Vagina (tissue), 2 donors: ENCODE results near the gene CDC34.

ENCODE experiments used
- POLR2A ChIP-seq, 2 donors: fragments of 450-650 bp; IDR thresholded peaks; one replicate each; pipeline ENCODE4 v1.6.1; 2017; ENCODE audit warnings: antibody characterized with exemption in 2 of 2, mild to moderate bottlenecking in 2 of 2, moderate library complexity in 2 of 2
- TF ChIP-seq, protein P1 (sequence below), 3 experiments: fragments of 450-650 bp in 2 of 3; fragments of 200-600 bp in 1 of 3; sonication (generic) in 1 of 3; IDR thresholded peaks; one replicate each; pipeline ENCODE4 v1.5.1; 2017 to 2019; ENCODE audit warnings: antibody characterized with exemption in 3 of 3, mild to moderate bottlenecking in 2 of 3, moderate library complexity in 2 of 3

DNA sequence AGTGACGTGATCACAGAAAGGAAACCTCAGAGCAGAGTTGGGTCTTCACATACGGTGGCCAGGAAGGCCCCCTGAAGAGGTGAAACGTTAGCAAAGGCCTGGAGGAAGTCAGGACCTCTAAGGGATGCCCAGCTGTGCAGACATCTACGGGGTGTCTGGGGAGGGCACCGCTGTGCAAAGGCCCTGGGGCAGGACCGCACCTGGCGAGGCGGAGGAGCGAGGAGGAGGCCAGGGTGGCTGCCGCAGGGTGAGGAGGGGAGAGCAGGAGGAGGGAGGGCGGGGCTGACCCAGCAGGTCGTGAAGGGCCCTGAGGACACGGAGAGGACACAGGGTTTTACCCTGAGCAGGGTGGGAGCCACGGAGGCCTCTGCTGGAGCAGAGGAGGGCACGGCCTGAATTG is 47.1 kb upstream of the CDC34 start:
- TF ChIP-seq, protein P1, sequence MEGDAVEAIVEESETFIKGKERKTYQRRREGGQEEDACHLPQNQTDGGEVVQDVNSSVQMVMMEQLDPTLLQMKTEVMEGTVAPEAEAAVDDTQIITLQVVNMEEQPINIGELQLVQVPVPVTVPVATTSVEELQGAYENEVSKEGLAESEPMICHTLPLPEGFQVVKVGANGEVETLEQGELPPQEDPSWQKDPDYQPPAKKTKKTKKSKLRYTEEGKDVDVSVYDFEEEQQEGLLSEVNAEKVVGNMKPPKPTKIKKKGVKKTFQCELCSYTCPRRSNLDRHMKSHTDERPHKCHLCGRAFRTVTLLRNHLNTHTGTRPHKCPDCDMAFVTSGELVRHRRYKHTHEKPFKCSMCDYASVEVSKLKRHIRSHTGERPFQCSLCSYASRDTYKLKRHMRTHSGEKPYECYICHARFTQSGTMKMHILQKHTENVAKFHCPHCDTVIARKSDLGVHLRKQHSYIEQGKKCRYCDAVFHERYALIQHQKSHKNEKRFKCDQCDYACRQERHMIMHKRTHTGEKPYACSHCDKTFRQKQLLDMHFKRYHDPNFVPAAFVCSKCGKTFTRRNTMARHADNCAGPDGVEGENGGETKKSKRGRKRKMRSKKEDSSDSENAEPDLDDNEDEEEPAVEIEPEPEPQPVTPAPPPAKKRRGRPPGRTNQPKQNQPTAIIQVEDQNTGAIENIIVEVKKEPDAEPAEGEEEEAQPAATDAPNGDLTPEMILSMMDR (IDR thresholded peaks at IDR 0.05) = no peak
- no peak for TF ChIP-seq POLR2A (IDR thresholded peaks at IDR 0.05)
